HPDE6-E6E7 (cell line): ENCODE measurements around the gene XKR7.

ENCODE experiments used
- DNase-seq: peaks from one replicate; pipeline ENCODE4 v3.0.0; 2011; ENCODE audit warnings: missing footprints; ENCODE audit errors: extremely low spot score

The XKR7 gene

GRCh38 chr20:32037929-32038328 is 70.0 kb downstream of the XKR7 start:
- DNase-seq, result no peak

DNA sequence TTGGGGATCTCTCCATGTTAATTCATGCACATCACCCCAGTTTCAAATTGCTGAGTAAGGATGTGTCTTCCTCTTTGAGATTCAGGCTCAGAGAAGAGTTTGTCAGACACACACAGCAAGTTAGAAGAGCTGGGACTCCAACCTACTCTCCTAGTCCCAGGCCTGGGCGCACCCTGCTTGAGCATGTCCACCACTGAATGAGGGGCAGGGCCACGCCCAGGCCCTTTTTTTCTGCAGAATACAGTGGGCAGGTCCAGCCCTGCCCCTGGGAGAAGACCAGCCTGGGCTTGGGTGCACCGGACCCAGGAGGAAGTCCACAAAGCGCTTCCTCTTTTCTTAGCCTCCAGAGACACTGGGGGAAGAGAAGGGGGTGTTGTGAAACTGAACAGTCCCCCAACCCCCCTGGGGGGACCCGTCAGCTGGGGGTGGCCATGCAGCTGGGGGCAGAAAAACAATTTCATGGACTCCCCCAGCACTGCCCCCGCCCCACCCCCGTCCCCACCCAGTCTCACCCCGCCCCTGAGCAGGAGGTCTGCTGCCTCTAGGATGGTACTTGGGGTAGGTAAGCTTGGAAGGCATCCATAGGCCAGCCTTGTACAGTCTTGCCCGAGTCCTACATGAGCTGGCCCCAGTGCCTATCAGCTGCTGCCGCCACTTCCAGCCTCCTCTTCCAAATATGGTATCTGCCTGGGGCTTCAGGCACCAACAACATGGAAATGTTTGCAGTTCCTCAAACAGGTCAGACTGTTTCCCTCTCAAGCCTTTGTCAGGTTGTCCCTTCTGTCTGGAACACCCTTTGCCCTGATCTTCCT is 72.4 kb downstream of the XKR7 start:
- peak; percentile 97 for DNase-seq

DNA sequence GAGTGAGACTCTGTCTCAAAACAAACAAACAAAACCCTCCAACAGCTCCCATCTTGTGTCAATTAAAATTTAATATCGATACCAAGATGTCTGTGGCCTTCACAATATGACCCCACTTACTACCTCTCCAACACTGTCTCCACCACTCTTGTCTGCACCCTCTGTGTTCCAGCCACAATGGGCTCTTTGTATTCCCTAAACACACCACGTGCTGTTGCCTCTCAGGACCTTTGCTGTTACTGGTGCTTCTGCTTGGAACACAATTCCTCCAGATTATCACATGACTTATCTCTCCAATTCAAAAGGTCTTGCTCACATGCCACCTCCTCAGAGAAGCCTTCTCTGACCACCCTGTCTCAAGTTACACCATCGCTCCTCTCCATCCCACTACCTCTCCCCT is 78.0 kb downstream of the XKR7 start:
- no peak for DNase-seq

DNA sequence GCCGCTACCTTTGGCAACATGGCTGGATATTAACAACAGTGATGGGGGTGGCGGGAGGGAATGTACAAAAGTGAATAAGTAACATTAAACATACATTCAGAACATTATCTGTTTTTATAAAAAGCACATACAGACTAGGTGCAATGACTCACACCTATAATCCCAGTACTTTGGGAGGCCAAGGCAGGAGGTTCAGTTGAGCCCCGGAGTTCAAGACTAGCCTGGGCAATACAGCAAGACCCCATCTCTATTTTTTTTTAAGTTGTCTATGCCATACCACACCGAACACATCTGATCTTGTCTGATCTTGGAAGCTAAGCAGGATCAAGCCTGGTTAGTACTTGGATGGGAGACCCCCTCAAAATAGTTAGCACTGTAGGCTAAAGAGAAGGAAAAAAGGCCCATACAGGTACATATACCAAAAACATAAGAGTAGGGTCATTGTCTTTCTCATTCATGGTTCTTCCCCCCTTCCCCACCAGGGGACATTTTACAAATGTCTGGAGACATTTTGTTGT is 82.4 kb downstream of the XKR7 start:
- no peak for DNase-seq

DNA sequence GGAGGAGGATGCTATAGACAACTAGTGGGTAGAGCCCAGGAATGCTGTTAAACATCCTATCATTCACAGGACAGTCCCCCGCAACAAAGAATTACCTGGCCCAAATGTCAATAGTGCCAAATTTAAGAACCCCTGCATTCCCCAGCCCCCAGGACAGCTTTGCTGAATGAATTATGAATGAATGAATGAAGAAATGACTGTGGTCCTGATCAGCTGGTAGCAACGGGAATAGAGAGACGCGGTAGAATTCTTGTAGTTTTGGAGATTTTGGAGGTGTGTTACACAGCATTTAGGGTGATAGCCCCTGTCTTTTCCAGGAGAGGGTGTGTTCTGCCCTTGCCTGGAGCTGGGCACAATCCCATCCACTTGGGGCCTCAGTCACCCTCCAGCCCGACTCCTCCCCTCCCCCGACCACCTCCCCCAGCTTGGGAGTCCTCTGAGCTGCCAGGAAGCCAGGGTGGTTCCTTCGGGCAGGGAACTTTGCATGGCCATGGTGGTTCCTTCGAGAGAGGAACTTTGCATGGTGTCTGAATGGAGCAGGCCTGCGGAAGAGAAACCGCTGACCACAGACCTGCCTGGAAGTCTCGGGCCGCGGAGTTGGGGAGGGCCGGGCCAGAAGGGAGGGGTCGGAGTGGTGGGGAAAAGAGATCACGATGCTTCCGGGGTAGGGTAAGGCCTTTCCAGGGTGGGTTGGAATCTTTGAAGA is 83.1 kb downstream of the XKR7 start:
- no peak for DNase-seq

DNA sequence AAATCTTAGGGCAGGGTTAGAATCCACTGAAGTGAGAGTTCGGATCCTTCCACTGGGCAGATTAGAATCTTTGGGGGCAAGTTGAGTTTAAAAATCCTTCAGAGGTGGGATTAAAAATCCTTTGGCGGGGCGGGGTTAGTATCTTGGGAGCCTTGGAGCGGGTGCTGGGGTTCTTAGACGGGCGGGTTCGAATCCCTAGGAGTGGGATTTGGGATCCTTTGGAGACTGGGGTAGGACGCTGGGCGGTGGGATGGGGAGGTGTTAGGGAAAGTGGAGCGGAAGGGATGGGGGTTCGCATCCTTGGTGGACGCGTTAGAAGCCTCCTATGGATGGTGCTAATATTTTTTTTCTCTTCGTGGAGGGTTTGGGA is 83.8 kb downstream of the XKR7 start:
- no peak for DNase-seq

DNA sequence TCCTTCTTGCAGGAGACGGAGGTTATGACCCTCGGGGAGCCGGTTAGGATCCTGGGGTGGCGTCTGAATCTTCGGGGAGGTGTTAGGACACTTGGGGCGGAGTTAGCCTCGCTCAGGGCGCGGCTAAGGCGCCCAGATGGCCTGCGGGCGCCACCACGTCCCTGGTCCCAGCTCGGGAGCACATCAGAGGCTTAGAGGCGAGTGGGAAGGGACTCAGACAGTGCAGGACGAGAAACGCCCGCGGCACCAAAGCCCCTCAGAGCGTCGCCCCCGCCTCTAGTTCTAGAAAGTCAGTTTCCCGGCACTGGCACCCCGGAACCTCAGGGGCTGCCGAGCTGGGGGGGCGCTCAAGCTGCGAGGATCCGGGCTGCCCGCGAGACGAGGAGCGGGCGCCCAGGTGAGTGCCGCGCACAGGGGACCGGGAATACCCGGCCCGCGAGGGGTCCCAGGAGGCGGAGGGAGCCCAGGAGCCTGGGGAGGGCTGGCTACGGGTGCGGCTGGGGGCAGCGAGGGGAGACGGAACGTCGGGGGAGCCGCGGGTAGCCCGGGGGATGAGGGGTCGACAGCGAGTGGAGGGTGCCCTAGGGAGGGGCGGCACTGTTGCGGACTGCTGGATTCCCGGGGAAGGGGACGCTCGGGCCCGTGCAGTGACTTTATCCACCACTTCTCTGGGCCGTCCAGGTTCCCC is 84.3 kb downstream of the XKR7 start, which contains the start of gene HCK:
HCK (plus strand) TSS at position 153 of the 688 bp plus-strand sequence.
- DNase-seq, result no peak

GRCh38 chr20:32052778-32053362 is 84.9 kb downstream of the XKR7 start:
- no peak for DNase-seq
